NCI-H524 treated with DMSO at 0.1 percent for 48 hours (cell line): Measurements from ENCODE around the gene NDRG2.
A peak's percentile ranks its signal among the peaks of the same experiment; 100 is the strongest.
"Not testable (repeated sequence)": the region's sequence is repeated elsewhere in the genome, so short reads cannot be mapped to it uniquely, and the experiment has no call there.

ENCODE experiments used
- DNase-seq: peaks from one replicate; lab custom pipeline; 2025; lab: John Stamatoyannopoulos, UW

NDRG2 gene

DNA sequence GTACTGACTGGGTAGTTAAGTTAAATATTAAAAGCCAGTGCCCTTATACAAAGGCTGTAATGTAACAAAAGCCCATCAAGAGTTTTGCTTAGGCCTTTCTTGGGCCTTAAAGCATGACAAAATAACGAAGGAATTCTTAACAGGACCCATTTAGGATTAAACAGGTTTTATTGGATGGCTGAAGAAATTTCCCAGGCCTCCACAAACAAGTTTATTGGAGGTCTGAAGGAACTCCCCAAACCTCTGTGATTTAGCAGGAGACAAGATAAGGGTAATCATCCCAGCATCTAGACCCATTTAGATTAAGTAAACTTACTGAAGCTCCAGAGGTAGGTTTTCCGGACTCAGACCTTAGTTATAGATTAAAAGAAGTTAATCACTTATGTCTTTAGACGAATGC, 15.1 kb downstream of the NDRG2 start:
- DNase-seq = not testable (repeated sequence)

DNA sequence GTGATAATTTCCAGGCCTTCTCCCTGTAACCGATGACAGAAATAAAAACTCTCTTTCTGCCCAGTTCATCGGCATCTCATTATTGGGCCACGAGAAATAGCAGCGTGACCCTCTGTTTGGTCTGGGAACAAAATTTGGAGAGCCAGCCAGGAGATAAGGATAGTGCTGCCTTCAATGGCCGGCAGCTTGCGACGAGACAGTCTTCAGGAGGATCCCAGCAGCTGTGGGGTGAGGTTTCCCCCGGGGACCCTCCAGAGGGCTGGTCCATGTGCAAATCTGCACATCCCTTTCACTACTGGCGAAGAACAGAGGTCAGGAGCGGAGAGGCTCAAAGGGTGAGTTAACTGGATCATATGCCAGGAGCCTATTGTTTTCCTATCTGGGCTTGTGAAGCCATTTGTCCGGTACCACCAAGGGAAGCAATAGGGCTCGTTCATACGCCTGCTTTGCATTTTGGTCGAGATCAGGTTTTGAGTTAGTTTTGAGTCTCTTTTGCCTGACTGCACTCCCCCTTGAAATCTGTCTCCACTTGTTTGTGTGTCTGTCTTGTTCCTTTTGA, 21.0 kb downstream of the NDRG2 start:
- no peak for DNase-seq

DNA sequence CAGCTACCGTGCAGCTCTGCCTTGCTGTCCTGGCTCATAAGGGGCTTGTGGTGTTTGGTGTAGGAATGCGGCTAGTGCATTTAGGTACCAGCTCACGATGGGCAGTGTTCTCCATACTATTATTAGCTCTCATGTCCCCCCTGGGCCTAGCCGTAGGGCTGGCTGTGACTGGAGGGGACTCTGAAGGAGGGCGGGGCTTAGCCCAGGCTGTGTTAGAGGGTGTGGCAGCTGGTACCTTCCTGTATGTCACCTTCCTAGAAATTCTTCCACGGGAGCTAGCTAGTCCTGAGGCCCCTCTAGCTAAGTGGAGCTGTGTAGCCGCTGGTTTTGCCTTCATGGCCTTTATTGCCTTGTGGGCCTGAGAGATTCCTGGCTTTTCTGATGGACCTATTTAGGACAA, 23.6 kb downstream of the NDRG2 start:
- no peak for DNase-seq

DNA sequence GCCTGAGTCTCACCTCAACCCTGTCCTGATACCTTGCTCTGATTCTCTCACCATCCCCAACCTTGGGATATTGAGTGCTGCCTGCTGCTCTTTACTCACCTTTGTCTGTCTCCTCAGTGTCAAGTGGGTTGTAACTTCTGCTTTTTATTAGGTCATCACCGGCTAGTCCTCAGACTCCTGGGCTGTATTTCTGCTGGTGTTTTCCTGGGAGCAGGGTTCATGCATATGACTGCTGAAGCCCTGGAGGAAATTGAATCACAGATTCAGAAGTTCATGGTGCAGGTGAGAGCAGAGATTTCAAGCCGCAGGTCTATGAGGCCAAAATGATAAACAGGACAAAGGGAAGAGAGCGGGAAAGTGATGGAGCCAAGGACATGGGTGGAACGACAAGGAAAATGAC, 25.3 kb downstream of the NDRG2 start:
- DNase-seq = no peak

DNA sequence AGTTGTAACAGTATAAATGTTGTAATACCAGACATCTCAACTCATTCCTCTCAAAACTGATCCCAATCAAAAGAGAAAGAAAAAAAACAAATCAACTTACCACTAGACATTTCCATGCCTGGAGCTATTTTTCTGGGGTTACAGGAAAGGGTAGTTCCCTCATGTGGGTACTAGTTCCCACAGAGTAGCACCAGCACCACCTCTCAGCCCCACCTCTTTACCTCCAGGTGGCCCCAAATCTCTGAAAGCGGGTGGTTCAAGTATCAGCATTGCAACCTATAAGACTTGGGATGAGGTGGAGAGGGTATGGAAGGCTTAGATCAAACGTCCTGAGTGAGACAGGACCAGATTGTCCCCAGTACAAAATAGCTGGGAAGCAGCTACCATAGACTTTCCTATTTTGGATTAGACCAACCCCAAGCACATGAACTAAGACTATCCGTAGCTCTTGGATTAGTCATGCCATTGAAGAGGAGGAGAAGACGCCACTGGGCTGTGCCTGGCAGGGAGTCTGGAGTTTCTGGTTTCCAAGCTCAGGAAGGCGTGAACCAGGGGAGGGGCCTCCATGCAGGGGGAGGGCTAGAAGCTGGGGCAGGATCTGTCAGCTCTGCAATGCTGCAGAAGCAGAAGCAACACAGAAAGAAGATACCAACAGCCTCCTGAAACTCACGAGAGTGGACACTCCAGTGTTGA, 26.0 kb downstream of the NDRG2 start, which contains the start of gene SLC39A2:
SLC39A2 (plus strand) TSS at position 620 of the 693 bp plus-strand sequence. CDS start 154 bp downstream, outside the sequence.
- DNase-seq = no peak

DNA sequence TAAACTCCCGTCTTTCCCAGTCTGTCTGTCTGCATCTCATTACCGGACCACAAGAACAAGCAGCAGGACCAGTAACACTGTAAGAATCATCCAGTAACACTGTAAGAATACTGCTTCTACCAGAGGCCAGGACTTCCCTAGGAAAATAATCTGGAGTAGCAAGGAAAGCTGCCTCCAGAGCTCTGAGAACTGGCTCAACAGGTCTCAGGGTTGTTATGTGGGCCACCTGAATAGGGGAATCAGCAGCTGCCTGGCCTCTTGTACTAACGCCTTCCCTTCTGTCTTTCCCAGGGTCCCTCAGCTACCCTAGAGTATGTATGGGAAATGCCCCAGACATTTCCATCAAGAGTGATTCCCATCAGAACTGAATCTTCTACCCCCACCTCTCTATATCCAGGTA, 26.7 kb downstream of the NDRG2 start:
- no peak for DNase-seq

DNA sequence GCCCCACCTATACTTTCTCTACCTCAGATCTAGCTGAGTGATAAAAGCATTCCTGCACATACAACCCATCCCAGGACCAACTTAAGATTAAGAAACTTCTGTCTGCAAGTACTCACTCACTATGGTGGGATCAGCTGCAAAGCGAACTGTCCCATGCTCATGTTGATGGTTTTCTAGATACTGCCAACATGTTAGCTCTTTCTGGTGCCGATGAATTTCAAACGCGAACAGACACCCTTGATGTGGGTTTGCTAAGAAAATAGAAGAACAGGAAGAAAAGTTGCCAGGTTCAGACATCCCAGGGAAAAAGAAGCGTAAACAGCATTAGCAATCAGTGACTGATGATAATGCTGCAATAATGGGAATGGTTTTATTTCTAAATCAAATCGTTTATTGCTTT, 27.3 kb downstream of the NDRG2 start:
- DNase-seq = no peak

DNA sequence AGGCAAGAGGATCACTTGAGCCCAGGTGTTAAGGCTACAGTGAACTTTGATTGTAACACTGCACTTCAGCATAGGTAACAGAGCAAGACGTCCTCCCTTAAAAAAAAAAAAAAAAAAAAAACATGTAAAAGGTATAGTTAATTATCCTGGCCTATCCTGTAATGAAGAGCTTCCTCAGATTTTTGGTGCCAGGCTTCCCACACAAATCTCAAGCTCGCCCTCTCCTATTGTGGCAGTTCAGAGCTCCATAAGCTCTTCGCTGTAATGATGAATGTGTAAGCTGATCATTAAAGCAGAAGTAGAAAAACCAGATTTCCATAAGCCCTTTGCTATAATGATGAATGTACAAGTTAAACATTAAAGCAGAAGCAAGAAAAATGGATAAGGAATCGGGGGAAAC, 27.7 kb downstream of the NDRG2 start:
- no peak for DNase-seq

DNA sequence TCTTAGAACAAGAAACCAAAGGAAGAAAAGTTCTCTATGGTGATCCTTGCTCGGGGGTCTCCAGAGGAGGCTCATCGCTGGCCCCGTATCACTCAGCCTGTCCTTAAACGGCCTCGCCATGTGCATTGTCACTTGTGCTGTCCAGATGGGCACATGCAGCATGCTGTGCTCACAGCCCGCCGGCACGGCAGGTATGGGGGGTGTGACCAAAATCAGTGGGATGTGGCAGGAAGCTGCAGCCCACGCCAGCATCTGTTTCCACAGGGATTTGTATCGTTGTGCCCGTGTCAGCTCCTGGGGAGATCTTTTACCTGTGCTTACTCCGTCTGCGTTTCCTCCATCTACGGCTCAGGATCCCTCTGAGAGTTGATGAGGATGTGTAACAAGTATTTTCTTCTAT, 28.3 kb downstream of the NDRG2 start:
- DNase-seq = no peak

DNA sequence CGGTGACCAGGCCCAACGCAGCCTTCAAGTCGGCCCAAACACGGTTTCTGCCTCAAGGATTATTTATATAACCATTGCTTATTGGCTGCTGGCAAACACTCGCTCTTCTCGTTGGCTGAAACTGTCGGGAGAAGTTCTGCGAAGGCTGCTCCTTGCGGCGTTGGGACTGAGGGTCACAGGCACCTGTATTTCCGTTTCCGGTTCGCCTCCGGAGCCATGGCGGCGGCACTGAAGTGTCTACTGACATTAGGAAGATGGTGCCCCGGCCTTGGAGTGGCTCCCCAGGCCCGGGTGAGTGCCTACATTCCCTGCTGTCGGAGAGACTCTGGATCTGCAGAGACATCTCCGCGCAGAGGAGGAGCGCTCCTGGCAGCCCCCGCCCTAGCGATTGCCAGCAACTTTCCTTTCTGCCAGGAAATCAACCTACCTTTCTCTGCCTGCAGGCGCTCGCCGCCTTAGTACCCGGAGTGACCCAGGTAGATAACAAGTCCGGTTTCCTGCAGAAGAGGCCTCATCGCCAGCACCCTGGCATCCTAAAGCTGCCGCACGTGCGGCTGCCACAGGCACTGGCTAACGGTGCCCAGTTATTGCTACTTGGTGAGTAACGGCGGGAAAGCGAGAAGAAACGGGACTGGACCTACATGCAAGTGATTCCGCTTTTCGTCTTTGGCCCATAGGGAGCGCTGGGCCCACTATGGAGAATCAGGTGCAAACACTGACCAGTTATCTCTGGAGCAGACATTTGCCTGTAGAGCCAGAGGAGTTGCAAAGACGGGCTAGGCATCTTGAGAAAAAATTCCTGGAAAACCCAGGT, 34.9 kb downstream of the NDRG2 start, which contains the start of gene METTL17:
METTL17 (plus strand) TSS at position 194 of the 814 bp plus-strand sequence; CDS start at position 217, 23 bp downstream.
- peak; percentile 96 for DNase-seq

DNA sequence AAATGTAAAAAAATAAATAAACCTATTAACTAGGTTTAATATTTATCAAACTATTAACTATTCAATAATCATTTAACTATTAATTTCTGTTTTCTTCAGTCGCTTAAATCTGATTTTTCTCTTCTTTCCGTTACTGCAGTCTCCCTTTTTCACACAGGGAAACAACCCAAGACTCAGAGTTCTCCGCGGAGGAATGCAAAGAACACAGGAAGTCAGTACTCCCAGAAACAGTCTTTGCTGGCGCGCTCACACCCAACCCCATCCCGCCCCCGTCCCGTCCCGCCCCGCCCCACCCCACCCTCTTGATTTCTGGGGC, 35.4 kb downstream of the NDRG2 start:
- DNase-seq = no peak

DNA sequence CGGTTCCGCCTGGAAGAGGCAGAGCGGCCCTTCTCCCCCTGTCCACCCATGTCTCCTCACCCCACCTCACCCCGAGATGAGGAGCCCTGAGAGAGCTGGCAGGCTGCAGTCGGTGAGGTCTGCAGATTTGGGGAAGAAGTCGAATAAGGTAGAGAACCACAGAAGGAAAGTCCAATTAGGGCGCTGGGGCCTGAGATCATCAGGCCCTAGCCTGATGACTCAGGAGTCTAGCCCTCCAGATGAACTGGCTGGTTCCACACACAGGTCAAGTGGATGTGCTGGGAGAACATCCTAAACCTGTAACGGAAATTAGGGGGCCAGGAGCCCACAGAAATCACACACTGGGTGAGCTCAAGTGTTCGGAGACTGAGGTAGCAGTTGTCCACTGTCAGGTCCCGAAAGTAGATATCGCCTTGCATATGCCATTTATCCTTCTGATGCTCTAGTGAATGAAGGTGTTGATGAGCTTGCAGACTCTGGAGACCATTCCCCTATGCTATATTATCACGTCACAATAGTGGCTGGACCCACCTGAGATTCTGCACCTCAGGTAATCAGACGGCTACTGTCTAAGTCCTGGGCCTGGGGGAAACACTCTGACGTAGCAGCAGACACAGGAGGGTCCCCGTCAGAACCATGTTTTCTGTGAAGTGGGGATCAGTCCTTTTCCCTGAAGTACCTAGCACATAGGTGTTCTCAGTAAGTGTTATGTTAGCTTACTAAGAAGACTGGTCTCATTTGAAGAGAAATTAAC, 36.0 kb downstream of the NDRG2 start:
- DNase-seq = no peak

DNA sequence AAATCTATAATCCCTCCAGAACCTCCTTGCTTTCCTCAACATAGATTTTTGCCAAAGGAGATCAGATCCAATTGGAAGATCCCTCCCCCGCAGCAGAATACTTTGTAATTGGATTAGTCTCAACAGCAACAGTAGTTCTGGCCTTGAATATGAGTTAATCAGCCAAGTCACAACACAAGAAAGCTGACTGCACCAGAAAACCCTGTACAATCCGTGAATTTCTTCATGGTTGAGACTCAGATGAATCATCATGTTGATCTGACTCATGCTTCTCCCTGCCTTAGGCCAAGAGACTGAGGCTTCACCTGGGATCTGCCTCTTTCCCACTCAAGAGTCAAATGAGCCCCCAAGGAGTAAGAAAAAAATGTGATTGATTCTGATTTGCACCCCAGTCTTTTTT, 38.0 kb downstream of the NDRG2 start:
- DNase-seq = no peak

DNA sequence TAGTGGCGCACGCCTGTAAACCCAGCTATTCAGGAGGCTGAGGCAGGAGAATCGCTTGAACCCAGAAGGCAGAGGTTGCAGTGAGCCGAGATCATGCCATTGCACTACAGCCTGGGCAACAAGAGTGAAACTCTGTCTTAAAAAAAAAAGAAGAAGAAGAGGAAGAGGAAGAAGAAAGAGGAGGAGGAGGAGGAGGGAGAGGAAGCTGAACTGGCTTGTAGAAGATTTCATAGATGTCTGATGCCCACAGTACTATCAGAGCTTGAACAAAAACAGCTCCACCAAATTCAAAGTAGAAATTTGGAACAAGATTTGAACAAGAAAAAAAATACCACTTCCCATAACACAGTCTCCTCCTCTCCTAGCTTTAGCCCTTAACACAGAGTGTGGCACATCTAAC, 39.2 kb downstream of the NDRG2 start:
- DNase-seq = not testable (repeated sequence)

DNA sequence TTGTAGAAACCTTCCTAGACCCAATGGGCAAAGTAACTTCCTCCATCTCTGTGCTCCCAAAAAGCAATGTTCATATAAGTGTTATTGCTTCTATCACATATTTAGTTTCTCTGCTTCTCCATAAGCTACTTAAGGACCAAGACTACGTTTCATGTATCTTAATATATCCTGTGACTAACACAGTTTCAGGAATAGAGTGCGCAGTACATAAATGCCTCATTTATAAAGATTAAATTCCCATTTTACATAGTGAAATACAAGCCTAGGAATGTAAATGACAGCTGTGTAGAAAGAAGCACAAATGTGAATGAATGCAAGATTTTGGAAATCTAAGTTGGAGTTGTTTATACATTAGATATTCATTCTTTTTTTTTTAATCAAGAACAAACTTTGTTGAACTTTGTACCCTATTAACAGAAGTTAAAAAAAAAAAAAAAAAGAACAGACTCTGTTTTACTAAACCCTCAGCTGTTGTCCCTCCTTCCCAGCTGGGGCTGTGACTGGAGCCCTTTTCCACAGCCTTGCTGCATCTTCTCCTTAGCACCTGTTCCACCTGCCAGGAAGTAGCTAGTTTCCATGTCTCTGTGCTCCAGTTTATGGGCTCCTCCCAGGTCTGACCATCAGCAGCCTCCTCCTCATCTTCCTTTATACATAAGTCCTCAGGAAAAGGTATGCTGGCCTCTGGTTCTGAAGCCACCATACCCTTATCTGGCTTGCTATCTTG, 42.1 kb downstream of the NDRG2 start:
- no peak for DNase-seq

DNA sequence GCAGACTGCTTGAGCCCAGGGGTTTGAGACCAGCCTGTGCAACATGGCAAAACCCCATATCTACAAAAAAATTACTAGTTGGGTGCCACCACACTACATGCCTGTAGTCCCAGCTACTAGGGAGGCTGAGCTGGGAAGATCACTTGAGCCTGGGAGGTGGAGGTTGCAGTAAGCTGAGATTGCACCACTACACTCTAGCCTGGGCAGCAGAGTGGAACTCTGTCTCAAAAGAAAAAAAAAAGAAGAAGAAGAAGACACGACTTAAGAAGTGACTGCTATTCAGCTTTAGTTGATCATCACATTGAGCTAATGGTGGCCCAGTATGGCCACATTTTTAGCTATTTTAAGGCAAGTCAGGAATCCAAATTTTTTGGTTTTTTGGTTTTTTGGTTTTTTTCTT, 44.0 kb downstream of the NDRG2 start:
- no peak for DNase-seq

DNA sequence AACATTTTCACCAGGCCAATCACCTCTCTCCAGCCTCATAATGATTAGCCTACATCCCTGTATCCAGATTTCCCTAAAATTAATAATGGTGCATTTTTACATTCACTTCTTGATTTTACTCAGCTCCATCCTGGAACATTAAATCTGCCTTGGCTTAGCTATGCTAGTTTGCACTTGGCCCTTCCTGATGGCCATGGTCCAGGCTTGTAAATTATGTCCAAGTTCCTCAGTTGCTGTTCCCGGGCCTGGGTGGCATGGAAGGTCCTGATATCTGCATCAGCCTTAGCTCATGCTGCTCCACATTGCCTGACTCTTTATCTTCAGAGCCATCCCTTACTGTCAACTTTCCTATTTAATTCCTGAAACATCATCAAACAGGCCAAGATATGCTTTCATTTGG, 46.2 kb downstream of the NDRG2 start:
- no peak for DNase-seq

DNA sequence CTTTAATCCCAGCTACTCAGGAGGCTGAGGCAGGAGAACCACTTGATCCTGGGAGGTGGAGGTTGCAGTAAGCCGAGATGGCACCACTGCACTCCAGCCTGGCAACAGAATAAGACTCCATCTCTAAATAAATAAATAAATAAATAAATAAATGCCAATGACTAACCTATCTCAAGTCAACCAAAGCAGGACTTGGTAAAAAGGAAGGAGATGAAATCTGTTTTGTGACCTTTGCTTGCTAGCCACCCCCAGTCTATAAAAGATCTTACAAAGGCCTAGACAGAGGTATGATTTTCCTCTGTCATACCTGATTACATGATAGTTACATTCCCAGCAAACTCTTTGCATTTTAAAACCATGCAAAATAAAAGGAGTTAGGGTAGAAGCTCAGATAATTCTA, 48.6 kb downstream of the NDRG2 start:
- no peak for DNase-seq

DNA sequence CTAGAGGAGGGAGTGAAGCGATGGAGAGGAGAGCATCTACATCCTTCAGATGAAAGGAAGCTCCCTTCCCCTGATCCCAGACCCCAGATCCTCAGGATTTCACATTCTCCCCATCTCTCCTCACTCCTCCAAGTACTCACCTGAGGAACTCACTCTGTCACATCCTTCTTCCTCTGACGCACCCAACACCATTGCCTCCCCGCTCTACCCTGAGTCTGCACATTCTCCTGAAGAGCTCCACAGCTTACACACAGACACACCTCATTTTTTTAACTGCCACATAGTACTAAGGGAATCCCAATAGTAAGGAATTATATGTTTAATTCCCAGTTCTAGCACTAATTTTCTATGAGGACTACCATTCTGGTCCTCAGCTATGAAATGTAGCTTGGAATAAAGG, 51.4 kb downstream of the NDRG2 start:
- DNase-seq = no peak

DNA sequence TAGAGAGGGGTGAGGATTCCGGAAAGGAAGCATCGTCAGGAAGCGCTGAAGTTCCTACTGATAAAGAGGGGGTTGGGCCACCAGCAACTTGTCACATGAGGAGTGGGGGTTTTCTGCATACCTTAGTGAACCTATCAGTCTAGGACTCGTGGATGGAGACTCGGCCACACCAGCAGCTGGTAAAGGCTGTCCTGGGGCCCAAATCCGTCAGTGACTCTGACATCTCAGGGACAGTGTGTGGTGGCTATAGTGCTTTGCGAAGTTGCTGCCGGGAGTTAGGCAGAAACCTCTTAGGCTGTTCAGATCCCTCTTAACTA, 53.2 kb downstream of the NDRG2 start:
- no peak for DNase-seq

DNA sequence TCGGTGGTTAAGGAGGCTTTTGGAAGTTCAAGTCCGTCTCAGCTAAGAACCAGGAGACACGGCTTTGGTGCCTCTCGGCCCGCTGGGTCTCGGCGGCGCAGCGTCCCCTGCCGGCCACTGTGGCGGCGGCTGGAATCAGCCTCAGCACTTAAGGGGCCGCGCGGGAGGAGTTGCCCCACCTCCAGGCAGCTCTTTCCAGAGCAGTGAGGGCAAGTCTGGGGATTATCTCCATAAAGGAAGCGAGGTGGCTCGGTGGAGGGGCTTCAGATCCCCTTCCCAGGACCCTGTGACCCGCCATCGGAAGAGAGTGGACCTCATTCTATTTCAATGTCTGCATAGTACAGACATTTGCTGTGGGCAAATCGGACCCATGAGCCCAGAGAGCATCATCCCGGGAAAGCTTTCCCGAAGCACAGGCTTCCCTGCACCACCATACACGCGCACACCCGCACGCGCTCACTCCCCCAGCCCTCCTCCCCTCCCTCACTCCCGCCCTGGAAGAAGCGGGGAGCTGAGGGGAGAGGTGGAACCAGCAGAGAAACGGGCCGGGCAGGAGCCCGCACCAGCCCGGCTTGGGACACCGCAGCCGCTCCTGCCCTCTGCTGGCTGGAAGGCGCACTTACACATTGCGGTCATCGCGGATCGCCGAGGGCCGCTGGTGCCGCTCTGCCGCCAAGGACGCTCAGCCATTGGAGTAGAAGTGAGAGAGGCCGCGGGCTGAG, 53.7 kb downstream of the NDRG2 start:
- DNase-seq = peak; percentile 66

DNA sequence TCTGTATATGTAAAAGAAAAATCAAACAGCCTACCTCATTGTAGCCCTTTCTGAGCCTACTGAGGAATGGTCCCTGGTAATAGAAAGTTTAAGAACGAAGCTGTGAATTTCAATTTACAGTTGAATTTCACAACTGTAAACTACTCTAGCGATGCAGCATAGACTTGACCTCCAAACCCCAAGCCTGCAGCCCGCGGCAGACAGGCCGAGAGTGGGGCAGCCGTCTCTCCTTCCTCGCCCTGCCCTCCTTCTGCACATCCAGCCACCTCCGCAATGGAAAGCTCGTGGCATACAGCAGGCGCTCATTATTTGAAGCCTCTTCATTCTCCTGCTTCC, 54.2 kb downstream of the NDRG2 start:
- DNase-seq = no peak
